Measurements from ENCODE around the gene CDC42BPA.

The CDC42BPA gene

GRCh38 chr1:227335242-227336020 lies 17.1 kb upstream of the CDC42BPA start:
- DNase-seq (ENCODE audit: low read depth in 4 of 4, low spot score in 1 of 4), result no peak

DNA sequence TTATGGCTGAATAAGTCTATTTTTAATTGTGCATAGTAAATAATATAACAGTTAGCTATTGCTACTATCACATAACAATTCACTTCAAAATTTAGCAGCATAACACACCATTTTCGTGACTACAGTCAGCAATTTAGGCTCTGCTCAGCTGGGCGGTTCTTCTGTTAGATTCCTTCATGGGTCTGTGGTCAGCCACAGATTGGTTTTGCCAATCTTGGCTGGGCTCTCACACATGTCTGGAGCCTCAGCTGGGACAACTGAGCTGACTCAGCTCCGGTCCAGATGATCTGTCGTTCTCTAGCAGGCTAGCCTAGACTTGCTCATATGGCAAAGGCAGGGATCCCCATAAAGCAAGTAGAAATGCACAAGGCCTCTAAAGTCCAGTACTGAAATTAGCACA lies 15.1 kb upstream of the CDC42BPA start:
- DNase-seq (ENCODE audit: low read depth in 4 of 4, low spot score in 1 of 4), result no peak

GRCh38 chr1:227330279-227331076 lies 12.2 kb upstream of the CDC42BPA start:
- DNase-seq (ENCODE audit: low read depth in 4 of 4, low spot score in 1 of 4), result no peak

GRCh38 chr1:227328405-227329019 lies 10.2 kb upstream of the CDC42BPA start:
- DNase-seq (ENCODE audit: low read depth in 4 of 4, low spot score in 1 of 4), result no peak

- DNase-seq (ENCODE audit: low read depth in 4 of 4, low spot score in 1 of 4), result no peak
These were observed 6.9 kb upstream of the CDC42BPA start for GRCh38 chr1:227325156-227325555.

- no peak for DNase-seq (ENCODE audit: low read depth in 4 of 4, low spot score in 1 of 4)
These were observed 5.6 kb upstream of the CDC42BPA start for GRCh38 chr1:227323967-227324268.

- no peak for DNase-seq (ENCODE audit: low read depth in 4 of 4, low spot score in 1 of 4)
These were observed 5.1 kb upstream of the CDC42BPA start for GRCh38 chr1:227323171-227323966.

GRCh38 chr1:227322376-227322775 lies 4.1 kb upstream of the CDC42BPA start:
- no peak for DNase-seq (ENCODE audit: low read depth in 4 of 4, low spot score in 1 of 4)

- no peak for DNase-seq (ENCODE audit: low read depth in 4 of 4, low spot score in 1 of 4)
These were observed 2.7 kb upstream of the CDC42BPA start for GRCh38 chr1:227321035-227321434.

- DNase-seq (ENCODE audit: low read depth in 4 of 4, low spot score in 1 of 4), result no peak
These were observed 2.2 kb upstream of the CDC42BPA start for GRCh38 chr1:227320476-227320875.

DNA sequence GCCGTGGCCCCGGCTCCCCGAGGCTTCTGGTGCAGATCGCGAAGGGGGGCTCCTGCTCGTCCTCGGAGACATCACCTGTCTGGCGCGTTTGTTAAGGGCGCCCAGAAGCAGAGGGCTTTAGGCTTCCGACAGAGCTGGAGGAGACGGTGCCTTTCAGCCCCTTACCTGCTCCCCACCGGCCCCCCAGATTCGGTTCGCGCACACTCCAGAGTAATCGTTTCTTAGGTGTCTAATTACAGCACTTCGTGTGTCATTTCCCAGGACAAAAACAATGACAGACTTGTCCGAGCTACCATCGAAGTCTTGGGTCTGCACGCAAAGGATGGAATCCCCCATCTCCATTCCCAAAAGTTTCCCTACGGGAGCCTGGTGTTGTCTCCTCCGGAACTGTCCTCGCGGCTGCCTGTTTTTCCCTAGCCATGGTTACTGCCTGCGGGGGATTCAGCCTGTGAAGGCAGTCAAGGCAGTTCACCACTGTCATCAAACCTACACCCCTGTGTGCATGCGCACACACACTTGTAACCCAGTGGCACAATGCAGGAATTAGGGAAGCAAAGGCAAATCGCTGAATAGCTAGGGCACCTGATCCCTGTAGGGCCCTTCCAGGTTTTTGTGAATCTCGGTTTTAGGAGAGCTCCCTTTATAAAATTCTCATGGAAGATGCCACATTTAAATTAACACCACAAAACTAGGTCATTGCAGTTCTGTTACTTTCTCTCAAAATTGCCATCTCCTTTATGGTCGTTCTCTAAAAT lies 738 bp upstream of the CDC42BPA start:
- no peak for DNase-seq (ENCODE audit: low read depth in 4 of 4, low spot score in 1 of 4)

DNA sequence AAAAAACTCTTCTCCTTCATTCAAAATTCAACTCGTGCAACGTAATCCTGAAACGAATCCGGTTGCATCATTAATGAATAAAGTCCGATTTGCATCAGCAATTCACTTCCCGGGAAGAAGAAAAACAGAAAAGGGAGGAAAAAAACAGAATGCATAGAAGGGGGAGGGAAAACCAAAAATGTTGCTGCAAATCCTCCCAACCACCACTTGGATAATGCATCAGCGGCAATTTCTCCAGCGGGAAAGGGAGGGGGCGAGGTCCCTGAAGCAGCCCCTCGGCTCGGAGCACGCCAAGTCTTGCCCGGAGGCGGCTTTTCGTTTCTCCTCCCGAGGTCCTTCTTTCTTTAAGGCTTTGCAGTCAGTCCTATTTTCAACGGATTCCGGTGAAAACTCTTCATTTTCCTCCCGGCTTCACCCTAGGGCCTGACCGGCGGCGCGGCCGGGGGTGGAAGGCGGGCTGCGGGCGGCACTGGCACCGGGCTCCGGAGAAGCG lies 723 bp downstream of the CDC42BPA start:
- DNase-seq (ENCODE audit: low read depth in 4 of 4, low spot score in 1 of 4), result no peak

DNA sequence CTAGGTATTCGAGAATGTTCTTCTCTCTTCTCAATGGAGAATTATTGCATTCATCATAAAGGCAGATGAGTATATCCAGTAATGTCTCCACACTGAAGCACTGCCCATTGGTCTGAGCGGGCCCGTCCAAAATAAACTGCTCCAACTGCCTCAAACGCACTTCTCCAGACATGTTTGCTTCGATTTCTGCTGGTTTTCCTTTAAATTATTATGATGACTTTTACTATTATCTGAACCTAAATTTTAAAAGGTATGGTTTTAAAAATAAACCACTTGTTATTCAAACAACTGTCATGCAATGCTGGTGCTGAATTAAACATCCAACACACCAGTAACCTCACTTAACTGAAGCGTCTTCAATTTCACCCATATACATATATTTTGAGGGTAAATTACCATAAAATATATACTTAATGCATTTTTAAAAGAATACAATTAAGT lies 1.3 kb downstream of the CDC42BPA start:
- DNase-seq (ENCODE audit: low read depth in 4 of 4, low spot score in 1 of 4), result no peak

DNA sequence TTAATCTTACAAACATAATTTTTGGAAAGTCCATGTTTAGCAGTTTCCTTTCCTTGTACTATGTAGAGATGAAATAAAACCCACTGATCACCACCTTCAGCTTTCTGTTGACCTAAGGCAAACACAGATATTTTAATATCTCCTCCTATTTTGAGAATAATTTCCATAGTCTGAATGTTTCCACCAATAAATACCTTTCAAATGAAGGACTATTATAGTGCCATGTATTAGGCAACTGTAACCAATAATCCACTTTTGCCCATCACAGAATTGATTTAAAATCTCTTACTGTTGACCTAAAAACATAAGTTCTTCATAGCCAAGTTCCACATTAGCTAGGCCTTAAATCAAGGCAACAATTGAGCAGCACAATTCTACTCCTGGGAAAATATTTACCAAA lies 1.8 kb downstream of the CDC42BPA start:
- no peak for DNase-seq (ENCODE audit: low read depth in 4 of 4, low spot score in 1 of 4)

DNA sequence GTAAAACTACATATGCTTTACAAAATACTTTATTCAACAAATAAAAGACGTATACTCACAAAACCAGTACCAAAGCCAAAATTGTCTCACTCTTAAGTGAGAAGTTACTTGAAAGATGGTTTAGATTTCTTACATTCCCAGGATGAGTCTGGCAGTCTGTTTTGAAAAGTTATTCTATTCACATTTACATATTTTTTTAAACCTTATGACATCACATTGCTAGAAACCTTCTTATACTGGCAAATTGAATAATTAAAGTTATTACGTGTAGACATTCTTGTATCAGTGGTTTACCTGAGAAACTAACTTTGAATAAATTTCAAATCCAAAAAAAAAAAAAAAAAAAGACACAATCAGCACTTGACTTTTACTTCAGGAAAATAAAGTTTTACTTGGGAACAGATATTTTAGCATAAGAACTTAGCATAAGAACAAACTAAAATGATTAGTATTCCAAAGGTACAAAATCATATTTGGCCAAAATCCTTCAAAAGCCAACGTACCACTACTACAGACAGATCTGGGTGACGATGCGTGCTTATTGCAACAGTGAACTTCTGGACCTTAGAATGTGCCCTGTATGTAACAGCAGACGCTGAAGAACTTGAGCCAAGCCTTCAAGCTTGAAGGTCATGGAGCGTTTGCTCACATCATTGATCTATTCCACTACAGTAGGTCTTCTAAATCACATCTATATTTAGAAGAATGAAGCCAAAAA lies 2.5 kb downstream of the CDC42BPA start:
- DNase-seq (ENCODE audit: low read depth in 4 of 4, low spot score in 1 of 4), result no peak

- DNase-seq (ENCODE audit: low read depth in 4 of 4, low spot score in 1 of 4), result no peak
These were observed 4.1 kb downstream of the CDC42BPA start for GRCh38 chr1:227314014-227314848.

GRCh38 chr1:227312361-227313025 lies 5.8 kb downstream of the CDC42BPA start:
- no peak for DNase-seq (ENCODE audit: low read depth in 4 of 4, low spot score in 1 of 4)

GRCh38 chr1:227311389-227312001 lies 6.8 kb downstream of the CDC42BPA start:
- no peak for DNase-seq (ENCODE audit: low read depth in 4 of 4, low spot score in 1 of 4)
